Limb (tissue), 2 donors: ENCODE data around the gene C1orf146.
"Not testable (repeated sequence)": the region's sequence is repeated elsewhere in the genome, so short reads cannot be mapped to it uniquely, and the experiment has no call there.

Experiments
- DNase-seq, 2 donors: peaks; one replicate each; pipeline ENCODE4 v3.0.0-alpha.2; 2016; ENCODE audit errors: extremely low spot score in 2 of 2

Gene C1orf146

GRCh38 chr1:92217721-92218120, at the start of gene C1orf146:
TSS of gene C1orf146 (plus strand) at chr1:92217915. CDS start at chr1:92231421, 13,506 bp downstream.
- DNase-seq = no peak

- DNase-seq = no peak
Observed at GRCh38 chr1:92168657-92169056, 49.1 kb upstream of the C1orf146 start.

- no peak for DNase-seq
Observed at GRCh38 chr1:92169214-92170005, 48.3 kb upstream of the C1orf146 start.

GRCh38 chr1:92184632-92185031, 33.1 kb upstream of the C1orf146 start:
- DNase-seq = no peak

- no peak for DNase-seq
Observed at GRCh38 chr1:92186081-92186480, 31.6 kb upstream of the C1orf146 start.

GRCh38 chr1:92188436-92189255, 29.1 kb upstream of the C1orf146 start:
- DNase-seq = no peak

- DNase-seq = no peak
Observed at GRCh38 chr1:92191726-92192125, 26.0 kb upstream of the C1orf146 start.

GRCh38 chr1:92192246-92192645, 25.5 kb upstream of the C1orf146 start:
- DNase-seq = no peak

- no peak for DNase-seq
Observed at GRCh38 chr1:92194511-92194910, 23.2 kb upstream of the C1orf146 start.

GRCh38 chr1:92201973-92202372, 15.7 kb upstream of the C1orf146 start:
- DNase-seq = no peak

GRCh38 chr1:92203105-92203504, 14.6 kb upstream of the C1orf146 start:
- DNase-seq = no peak

- DNase-seq = no peak
Observed at GRCh38 chr1:92210701-92211100, 7.0 kb upstream of the C1orf146 start.

- no peak for DNase-seq
Observed at GRCh38 chr1:92211166-92211565, 6.5 kb upstream of the C1orf146 start.

GRCh38 chr1:92218559-92218958, 844 bp downstream of the C1orf146 start:
- no peak for DNase-seq

- no peak for DNase-seq
Observed at GRCh38 chr1:92219028-92219427, 1.3 kb downstream of the C1orf146 start.

GRCh38 chr1:92228401-92228800, 10.7 kb downstream of the C1orf146 start:
- DNase-seq = no peak

GRCh38 chr1:92230736-92231135, 13.0 kb downstream of the C1orf146 start:
- DNase-seq = no peak

- DNase-seq = no peak
Observed at GRCh38 chr1:92240034-92240433, 22.3 kb downstream of the C1orf146 start.

- DNase-seq = no peak
Observed at GRCh38 chr1:92244376-92244775, 26.7 kb downstream of the C1orf146 start.

- DNase-seq = not testable (repeated sequence)
Observed at GRCh38 chr1:92254714-92255113, 37.0 kb downstream of the C1orf146 start.

GRCh38 chr1:92259350-92259749, 41.6 kb downstream of the C1orf146 start:
- no peak for DNase-seq

GRCh38 chr1:92262516-92262915, 44.8 kb downstream of the C1orf146 start:
- DNase-seq = no peak

- no peak for DNase-seq
Observed at GRCh38 chr1:92273039-92273438, 55.3 kb downstream of the C1orf146 start.
